OCI-LY7 (cell line): ENCODE results near the gene SLC35B4. TPM values are rescaled to one million over a fixed set of nuclear protein-coding genes. Genes with fewer than 3 reads are reported as not detected.

Experiments
- BruUV-seq: library from RNA; stranded (reverse); fragments of 400-500 nt; replicated peaks from 2 replicates; lab custom pipeline; 2021; lab: Mats Ljungman, UMichigan
- CTCF ChIA-PET: fragments of 300-600 bp; sonication (Branson Sonifier 250); formaldehyde crosslinking; loops from one replicate; lab custom pipeline; 2022; ENCODE audit warnings: antibody characterized with exemption; ENCODE audit not compliant: unreplicated experiment; lab: Charles Lee
- POLR2A ChIA-PET: fragments of 300-600 bp; sonication (Branson Sonifier 250); formaldehyde crosslinking; loops from one replicate; lab custom pipeline; 2022; ENCODE audit warnings: antibody characterized with exemption; lab: Charles Lee
- DNase-seq: peaks from one replicate; pipeline ENCODE4 v3.0.0-alpha.2; 2015; ENCODE audit warnings: low spot score
- H2AFZ ChIP-seq: fragments of 200-600 bp; sonication (generic), shearing (Covaris generic); 2 replicates; pipeline ENCODE4 v1.6.1; 2014; ENCODE audit warnings: mild to moderate bottlenecking, antibody characterized with exemption, low read length, moderate library complexity
- H3K27ac ChIP-seq: fragments of 200-600 bp; sonication (generic); 2 replicates; pipeline ENCODE4 v1.5.1; 2014; ENCODE audit warnings: mixed run types, low read depth, mild to moderate bottlenecking, moderate library complexity, low read length, inconsistent platforms; ENCODE audit not compliant: poor library complexity, severe bottlenecking
- H3K36me3 ChIP-seq: fragments of 200-600 bp; sonication (generic); 2 replicates; pipeline ENCODE4 v1.6.1; 2014; ENCODE audit warnings: mild to moderate bottlenecking, antibody characterized with exemption, low read length, moderate library complexity, mixed read lengths; ENCODE audit not compliant: insufficient read depth
- H3K4me1 ChIP-seq: fragments of 200-600 bp; sonication (generic); 2 replicates; pipeline ENCODE4 v1.5.1; 2014; ENCODE audit warnings: mild to moderate bottlenecking, low read length; ENCODE audit not compliant: insufficient read depth, poor library complexity, severe bottlenecking
- H3K4me2 ChIP-seq: fragments of 200-600 bp; sonication (generic); 2 replicates; pipeline ENCODE4 v1.6.1; 2014; ENCODE audit warnings: mild to moderate bottlenecking, low read length
- H3K4me3 ChIP-seq: fragments of 200-600 bp; sonication (generic); 2 replicates; pipeline ENCODE4 v1.5.1; 2014; ENCODE audit warnings: mild to moderate bottlenecking, low read depth, low read length; ENCODE audit not compliant: poor library complexity, severe bottlenecking
- H3K79me2 ChIP-seq: fragments of 200-600 bp; sonication (generic); 2 replicates; pipeline ENCODE4 v1.6.1; 2016; ENCODE audit warnings: low read depth, mild to moderate bottlenecking, low read length, moderate library complexity, mixed read lengths; ENCODE audit not compliant: insufficient read depth
- H3K9me2 ChIP-seq: fragments of 200-600 bp; sonication (generic); 2 replicates; pipeline ENCODE4 v1.6.1; 2016; ENCODE audit warnings: mild to moderate bottlenecking, low read length, mixed read lengths; ENCODE audit not compliant: insufficient read depth
- H3K9me3 ChIP-seq: fragments of 200-600 bp; sonication (generic); 2 replicates; pipeline ENCODE4 v1.6.1; 2014; ENCODE audit warnings: mild to moderate bottlenecking, mixed run types, low read length, mixed read lengths
- H4K20me1 ChIP-seq: fragments of 200-600 bp; sonication (generic); 2 replicates; pipeline ENCODE4 v1.6.1; 2014; ENCODE audit warnings: mild to moderate bottlenecking, antibody characterized with exemption, low read length, moderate library complexity, mixed read lengths; ENCODE audit not compliant: insufficient read depth
- EZH2phosphoT487 ChIP-seq: fragments of 200-600 bp; sonication (generic); IDR thresholded peaks from 2 replicates; pipeline ENCODE4 v1.6.1; 2018; ENCODE audit warnings: low read depth, borderline replicate concordance, mild to moderate bottlenecking, mixed run types, antibody characterized with exemption, low read length, moderate library complexity, mixed read lengths
- intact Hi-C: fragments of 100-400 bp; cut with micrococcal nuclease; formaldehyde crosslinking; loops from one replicate; pipeline ENCODE4 v1.10.0; 2022; ENCODE audit not compliant: unreplicated experiment
- total RNA-seq, 2 experiments: library from RNA; depleted of rRNA in 1 of 2; stranded (reverse); fragments of >200 nt in 1 of 2; shearing (Covaris generic) in 1 of 2; gene quantifications; 2 replicates each; pipeline ENCODE4 v1.2.3, GENCODE V29; 2014 to 2022
- TF ChIP-seq, protein P1 (sequence below): fragments of 200-600 bp; sonication (generic); conservative IDR thresholded peaks from 2 replicates; pipeline ENCODE4 v1.5.1; 2014; ENCODE audit warnings: mild to moderate bottlenecking, antibody characterized with exemption, low read length, moderate library complexity, mixed read lengths

SLC35B4 gene
- total RNA-seq, 2 experiments from 2014 or later = 32.3 to 38.1 TPM

DNA sequence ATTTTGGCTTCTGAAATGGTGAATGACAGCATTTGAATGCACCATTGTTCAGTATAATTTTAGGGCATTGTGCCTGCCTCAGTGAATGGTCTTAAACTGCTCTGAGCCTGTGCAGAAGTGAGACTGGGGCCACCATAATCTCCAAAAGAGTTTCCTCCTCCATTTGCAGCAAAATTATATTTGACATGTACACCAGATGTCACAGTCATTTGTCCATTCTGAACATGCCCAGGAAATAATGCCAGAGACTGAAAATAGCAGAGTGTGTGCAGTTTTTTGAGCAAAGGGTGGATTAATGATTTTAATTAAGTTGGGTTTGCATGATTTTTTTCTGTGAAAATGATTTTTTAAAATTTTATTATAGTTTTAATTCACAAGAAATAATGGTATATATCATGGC, 26.4 kb upstream of the SLC35B4 start:
- Histone ChIP-seq H3K4me1 (no peaks in the 10 kb centered on the region), H3K9me3 (no peaks in the 10 kb centered on the region), H3K36me3 (no peaks in the 10 kb centered on the region), H2AFZ (no peak overlapping the region), H3K27ac (no peak overlapping the region), H3K4me2 (no peak overlapping the region), H3K4me3 (no peak overlapping the region), H3K9me2 (no peaks in the 10 kb centered on the region), H3K79me2 (no peaks in the 10 kb centered on the region), H4K20me1 (no peaks in the 10 kb centered on the region)
- TF ChIP-seq, protein P1, sequence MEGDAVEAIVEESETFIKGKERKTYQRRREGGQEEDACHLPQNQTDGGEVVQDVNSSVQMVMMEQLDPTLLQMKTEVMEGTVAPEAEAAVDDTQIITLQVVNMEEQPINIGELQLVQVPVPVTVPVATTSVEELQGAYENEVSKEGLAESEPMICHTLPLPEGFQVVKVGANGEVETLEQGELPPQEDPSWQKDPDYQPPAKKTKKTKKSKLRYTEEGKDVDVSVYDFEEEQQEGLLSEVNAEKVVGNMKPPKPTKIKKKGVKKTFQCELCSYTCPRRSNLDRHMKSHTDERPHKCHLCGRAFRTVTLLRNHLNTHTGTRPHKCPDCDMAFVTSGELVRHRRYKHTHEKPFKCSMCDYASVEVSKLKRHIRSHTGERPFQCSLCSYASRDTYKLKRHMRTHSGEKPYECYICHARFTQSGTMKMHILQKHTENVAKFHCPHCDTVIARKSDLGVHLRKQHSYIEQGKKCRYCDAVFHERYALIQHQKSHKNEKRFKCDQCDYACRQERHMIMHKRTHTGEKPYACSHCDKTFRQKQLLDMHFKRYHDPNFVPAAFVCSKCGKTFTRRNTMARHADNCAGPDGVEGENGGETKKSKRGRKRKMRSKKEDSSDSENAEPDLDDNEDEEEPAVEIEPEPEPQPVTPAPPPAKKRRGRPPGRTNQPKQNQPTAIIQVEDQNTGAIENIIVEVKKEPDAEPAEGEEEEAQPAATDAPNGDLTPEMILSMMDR = no peak
- no peak for TF ChIP-seq EZH2phosphoT487
- DNase-seq = no peak
- ChIA-PET CTCF (no interaction called here), POLR2A (interaction anchor here (1.2 kb wide), 1 partner anchor 10 kb away, joined by 5 read pairs; no protein-coding TSS in a partner anchor)
- intact Hi-C loops = no loop called here
- no TSS peak for BruUV-seq

DNA sequence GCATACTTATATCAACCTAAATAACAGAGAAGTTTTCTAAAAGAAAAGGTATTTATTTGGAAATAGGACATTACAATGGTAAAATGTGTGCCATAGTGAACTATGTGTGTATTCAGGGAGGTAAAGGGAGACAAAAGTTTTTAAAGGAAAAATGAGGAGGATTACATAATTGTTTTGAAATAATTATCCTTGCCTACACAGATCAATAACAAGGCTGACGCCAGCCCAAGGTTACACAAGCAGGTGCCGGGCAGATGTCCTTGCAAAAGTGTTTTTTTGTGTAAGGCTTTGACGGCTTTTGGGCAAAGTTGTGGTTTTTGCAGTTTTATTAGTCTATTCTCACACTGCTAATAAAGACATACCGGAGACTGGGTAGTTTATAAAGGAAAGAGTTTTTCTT, 22.7 kb upstream of the SLC35B4 start:
- Histone ChIP-seq H3K36me3 (no peaks in the 10 kb centered on the region), H3K4me1 (no peaks in the 10 kb centered on the region), H3K4me3 (no peak overlapping the region), H3K4me2 (no peak overlapping the region), H3K27ac (no peak overlapping the region), H3K79me2 (no peaks in the 10 kb centered on the region), H4K20me1 (no peaks in the 10 kb centered on the region), H3K9me3 (no peaks in the 10 kb centered on the region), H2AFZ (no peak overlapping the region), H3K9me2 (no peaks in the 10 kb centered on the region)
- CTCF ChIA-PET = no interaction called here
- POLR2A ChIA-PET = no interaction called here
- DNase-seq = no peak
- BruUV-seq = no TSS peak
- intact Hi-C loops = no loop called here
- TF ChIP-seq EZH2phosphoT487 = no peak
- TF ChIP-seq, protein P1 = no peak

DNA sequence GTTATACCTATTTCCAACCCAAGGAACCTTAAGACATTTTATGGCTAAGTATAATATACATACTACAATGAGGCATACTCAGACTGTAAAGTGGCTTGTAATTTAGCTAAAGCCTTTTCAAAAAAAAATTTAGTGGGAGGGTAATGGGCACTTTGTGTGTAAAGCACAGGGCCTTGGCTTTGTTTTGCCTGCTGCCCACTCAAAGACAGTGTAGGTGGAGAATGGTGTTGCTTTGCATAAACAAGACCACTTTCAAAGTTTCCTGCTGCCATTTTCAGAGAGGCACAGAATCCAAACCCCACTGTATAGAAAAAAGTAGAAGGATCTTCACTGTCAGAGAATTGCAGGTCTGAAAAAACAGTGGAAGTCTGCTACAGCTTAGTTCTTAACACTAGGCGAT, 21.2 kb upstream of the SLC35B4 start:
- Histone ChIP-seq H3K79me2 (no peaks in the 10 kb centered on the region), H3K36me3 (no peaks in the 10 kb centered on the region), H2AFZ (no peak overlapping the region), H3K27ac (no peak overlapping the region), H3K4me3 (no peak overlapping the region), H3K9me2 (no peaks in the 10 kb centered on the region), H4K20me1 (no peaks in the 10 kb centered on the region), H3K4me1 (no peaks in the 10 kb centered on the region), H3K4me2 (no peak overlapping the region), H3K9me3 (no peaks in the 10 kb centered on the region)
- no peak for DNase-seq
- intact Hi-C loops = no loop called here
- ChIA-PET POLR2A (interaction anchor here (0.9 to 1.5 kb wide), 5 partner anchors 9 to 50 kb away, joined by 3 to 5 read pairs (median 3); no protein-coding TSS in a partner anchor), CTCF (no interaction called here)
- no TSS peak for BruUV-seq
- TF ChIP-seq, protein P1 = no peak
- no peak for TF ChIP-seq EZH2phosphoT487
